Astrocyte (in vitro differentiated cells and primary cell): ENCODE data around the gene TNFRSF25. TPM values are rescaled to one million over a fixed set of nuclear protein-coding genes. Genes with fewer than 3 reads are reported as not detected.
A peak's percentile ranks its signal among the peaks of the same experiment; 100 is the strongest.

Source experiments
- DNase-seq: peaks from one replicate; pipeline ENCODE4 v3.0.0-alpha.2; 2010; ENCODE audit warnings: low read depth
- FAIRE-seq: peaks from 2 replicates; lab custom pipeline; 2011; peaks lifted over from hg19 to GRCh38; lab: Jason Lieb, UNC
- H2AFZ ChIP-seq: 2 replicates; pipeline ENCODE4 v1.6.0; 2012; ENCODE audit warnings: low read depth, low read length, inconsistent platforms
- H3K27ac ChIP-seq: 2 replicates; pipeline ENCODE4 v1.5.1; 2011; ENCODE audit warnings: low read depth, low read length, inconsistent platforms
- H3K27me3 ChIP-seq: 2 replicates; pipeline ENCODE4 v1.6.0; 2011; ENCODE audit warnings: low read length, inconsistent platforms; ENCODE audit not compliant: insufficient read depth
- H3K36me3 ChIP-seq: 2 replicates; pipeline ENCODE4 v1.5.1; 2011; ENCODE audit warnings: low read length, inconsistent platforms; ENCODE audit not compliant: insufficient read depth
- H3K4me1 ChIP-seq: 2 replicates; pipeline ENCODE4 v1.5.1; 2011; ENCODE audit warnings: low read length, inconsistent platforms; ENCODE audit not compliant: insufficient read depth
- H3K4me2 ChIP-seq: 2 replicates; pipeline ENCODE4 v1.6.0; 2012; ENCODE audit warnings: low read length, inconsistent platforms
- H3K4me3 ChIP-seq: 2 replicates; pipeline ENCODE4 v1.5.1; 2011; ENCODE audit warnings: low read depth, mild to moderate bottlenecking, low read length, inconsistent platforms; ENCODE audit not compliant: insufficient read depth
- H3K79me2 ChIP-seq: 2 replicates; pipeline ENCODE4 v1.6.0; 2012; ENCODE audit warnings: mild to moderate bottlenecking, low read length, inconsistent platforms; ENCODE audit not compliant: insufficient read depth
- H3K9ac ChIP-seq: 2 replicates; pipeline ENCODE4 v1.6.0; 2012; ENCODE audit warnings: mild to moderate bottlenecking, low read length, inconsistent platforms
- H3K9me3 ChIP-seq: 2 replicates; pipeline ENCODE4 v1.5.1; 2012; ENCODE audit warnings: low read depth, mild to moderate bottlenecking, low read length, inconsistent platforms; ENCODE audit not compliant: insufficient read depth
- H4K20me1 ChIP-seq: 2 replicates; pipeline ENCODE4 v1.6.0; 2012; ENCODE audit warnings: low read length, inconsistent platforms; ENCODE audit not compliant: insufficient read depth
- H3K27ac Mint-ChIP-seq: one replicate; pipeline ENCODE4 v1.8.0; 2021; ENCODE audit warnings: mild to moderate bottlenecking, mixed read lengths; ENCODE audit not compliant: unreplicated experiment
- H3K27me3 Mint-ChIP-seq: one replicate; pipeline ENCODE4 v1.8.0; 2021; ENCODE audit warnings: low read depth, mixed read lengths; ENCODE audit not compliant: unreplicated experiment
- H3K36me3 Mint-ChIP-seq: one replicate; pipeline ENCODE4 v1.8.0; 2021; ENCODE audit warnings: low read depth, mixed read lengths; ENCODE audit not compliant: unreplicated experiment
- H3K4me1 Mint-ChIP-seq: one replicate; pipeline ENCODE4 v1.8.0; 2021; ENCODE audit warnings: low read depth, mixed read lengths; ENCODE audit not compliant: unreplicated experiment
- H3K4me3 Mint-ChIP-seq: one replicate; pipeline ENCODE4 v1.8.0; 2021; ENCODE audit warnings: mild to moderate bottlenecking, moderate library complexity, mixed read lengths; ENCODE audit not compliant: unreplicated experiment
- H3K9me3 Mint-ChIP-seq: one replicate; pipeline ENCODE4 v1.8.0; 2021; ENCODE audit warnings: mild to moderate bottlenecking, mixed read lengths; ENCODE audit not compliant: unreplicated experiment
- EZH2 ChIP-seq: IDR thresholded peaks from 2 replicates; pipeline ENCODE4 v1.6.1; 2012; ENCODE audit warnings: mild to moderate bottlenecking, low read length, inconsistent platforms; ENCODE audit not compliant: insufficient read depth
- total RNA-seq: library from RNA; stranded (reverse); gene quantifications from 2 replicates; pipeline ENCODE4 v1.2.1, GENCODE V29; 2021
- TF ChIP-seq, protein P1 (sequence below): IDR thresholded peaks from 2 replicates; pipeline ENCODE4 v1.5.1; 2011; ENCODE audit warnings: low read depth, mild to moderate bottlenecking, inconsistent platforms, low read length, moderate library complexity; ENCODE audit not compliant: insufficient read depth

Gene TNFRSF25
- total RNA-seq, 1 donor from 2014 or later = 18.8 TPM

DNA sequence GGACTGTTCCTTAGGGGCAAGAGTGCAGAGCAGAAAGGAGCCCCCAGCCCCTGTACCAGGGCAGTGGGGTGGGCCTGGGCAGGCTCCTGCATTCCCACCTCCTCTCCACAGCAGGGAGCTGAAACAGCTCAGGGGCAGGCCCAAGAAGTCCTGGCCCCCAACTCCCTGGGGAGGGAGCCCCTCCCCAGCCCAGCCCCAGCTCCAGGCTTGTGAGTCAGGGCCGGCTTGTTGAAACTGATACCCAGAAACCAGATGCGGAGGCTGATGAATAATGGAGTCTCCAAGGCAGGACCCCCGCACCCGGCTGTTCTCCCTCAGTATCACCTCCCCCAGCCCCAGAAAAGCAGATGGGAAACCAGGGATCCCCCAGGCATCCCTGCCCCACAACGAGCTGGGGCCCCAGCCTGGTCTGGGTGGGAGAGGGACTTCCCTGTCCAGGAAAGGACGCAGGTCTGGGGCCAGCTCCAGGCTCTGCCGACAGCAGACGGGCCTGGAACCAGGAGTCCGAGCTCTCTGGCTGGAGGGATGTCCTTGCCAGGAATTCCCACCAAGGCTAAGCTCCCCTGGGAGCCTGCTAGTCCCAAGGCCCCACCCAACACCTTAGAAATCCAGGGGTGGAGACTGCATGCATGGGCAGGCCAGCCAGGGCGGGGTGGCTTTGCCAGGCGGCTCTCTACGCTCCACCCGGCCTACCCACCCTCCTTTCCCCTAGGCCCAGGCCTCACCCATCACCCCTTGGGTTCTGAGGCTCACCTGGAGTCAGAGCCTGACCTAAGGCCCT, 22.8 kb upstream of the TNFRSF25 start:
- peaks cover 43% of the 10 kb centered on the region for H3K4me1 ChIP-seq
- FAIRE-seq (no peak), DNase-seq (no peak)
- no peak overlapping the region for H3K27ac Mint-ChIP-seq
- peak overlapping the region; percentile 96 for H3K9ac ChIP-seq
- peaks cover 11% of the 10 kb centered on the region for H4K20me1 ChIP-seq
- TF ChIP-seq EZH2 = no peak
- TF ChIP-seq, protein P1, sequence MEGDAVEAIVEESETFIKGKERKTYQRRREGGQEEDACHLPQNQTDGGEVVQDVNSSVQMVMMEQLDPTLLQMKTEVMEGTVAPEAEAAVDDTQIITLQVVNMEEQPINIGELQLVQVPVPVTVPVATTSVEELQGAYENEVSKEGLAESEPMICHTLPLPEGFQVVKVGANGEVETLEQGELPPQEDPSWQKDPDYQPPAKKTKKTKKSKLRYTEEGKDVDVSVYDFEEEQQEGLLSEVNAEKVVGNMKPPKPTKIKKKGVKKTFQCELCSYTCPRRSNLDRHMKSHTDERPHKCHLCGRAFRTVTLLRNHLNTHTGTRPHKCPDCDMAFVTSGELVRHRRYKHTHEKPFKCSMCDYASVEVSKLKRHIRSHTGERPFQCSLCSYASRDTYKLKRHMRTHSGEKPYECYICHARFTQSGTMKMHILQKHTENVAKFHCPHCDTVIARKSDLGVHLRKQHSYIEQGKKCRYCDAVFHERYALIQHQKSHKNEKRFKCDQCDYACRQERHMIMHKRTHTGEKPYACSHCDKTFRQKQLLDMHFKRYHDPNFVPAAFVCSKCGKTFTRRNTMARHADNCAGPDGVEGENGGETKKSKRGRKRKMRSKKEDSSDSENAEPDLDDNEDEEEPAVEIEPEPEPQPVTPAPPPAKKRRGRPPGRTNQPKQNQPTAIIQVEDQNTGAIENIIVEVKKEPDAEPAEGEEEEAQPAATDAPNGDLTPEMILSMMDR = no peak
- H3K4me3 ChIP-seq = no peak overlapping the region
- H3K9me3 ChIP-seq = no peaks in the 10 kb centered on the region
- peak overlapping the region; percentile 100 for H3K4me2 ChIP-seq
- H3K36me3 Mint-ChIP-seq = peaks cover 2% of the 10 kb centered on the region
- peaks cover 65% of the 10 kb centered on the region for H3K79me2 ChIP-seq
- H3K36me3 ChIP-seq = no peaks in the 10 kb centered on the region
- H3K27me3 ChIP-seq = no peaks in the 10 kb centered on the region
- peaks cover 8% of the 10 kb centered on the region for H3K4me1 Mint-ChIP-seq
- no peaks in the 10 kb centered on the region for H3K9me3 Mint-ChIP-seq
- H2AFZ ChIP-seq = no peak overlapping the region
- H3K27me3 Mint-ChIP-seq = no peaks in the 10 kb centered on the region
- peak overlapping the region; percentile 37 for H3K27ac ChIP-seq
- H3K4me3 Mint-ChIP-seq = no peak overlapping the region

DNA sequence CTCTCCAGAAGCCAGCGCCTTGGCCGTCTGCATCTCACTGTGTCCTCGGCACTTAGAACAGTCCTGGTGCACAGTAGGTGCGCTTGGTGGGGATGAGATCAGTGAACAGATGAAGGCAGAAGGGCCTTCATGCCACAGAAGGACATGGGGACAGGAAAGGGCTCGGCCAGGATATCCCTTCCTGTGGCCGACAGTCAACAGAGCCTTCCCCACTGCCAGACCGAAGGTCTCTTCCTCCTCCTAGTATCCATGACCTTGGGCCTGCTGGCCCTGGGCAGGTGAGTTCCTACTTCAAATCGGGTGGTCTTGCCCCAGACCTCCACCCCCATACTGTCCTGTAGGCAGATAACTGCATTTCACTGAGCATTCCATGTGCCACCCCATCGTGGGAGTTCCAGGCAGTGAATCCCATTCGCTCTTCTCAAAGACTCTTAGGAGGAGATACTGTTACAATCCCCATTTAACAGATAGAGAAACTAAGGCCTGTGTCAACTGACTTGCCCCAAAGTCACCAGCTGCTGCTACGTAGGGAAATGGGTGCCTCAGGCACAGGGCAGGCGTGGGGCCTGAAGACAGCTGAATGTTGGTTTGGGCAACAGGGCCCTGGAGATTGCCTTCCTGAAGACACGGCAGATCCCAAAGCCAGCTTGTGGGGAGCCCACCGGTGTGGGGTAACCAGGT, 22.0 kb upstream of the TNFRSF25 start:
- Histone ChIP-seq H3K27me3 (no peaks in the 10 kb centered on the region), H2AFZ (no peak overlapping the region), H3K4me2 (peak overlapping the region; percentile 100), H3K9ac (no peak overlapping the region), H3K79me2 (peaks cover 73% of the 10 kb centered on the region), H4K20me1 (peaks cover 16% of the 10 kb centered on the region), H3K36me3 (no peaks in the 10 kb centered on the region), H3K4me3 (no peak overlapping the region), H3K9me3 (no peaks in the 10 kb centered on the region), H3K4me1 (peaks cover 43% of the 10 kb centered on the region), H3K27ac (no peak overlapping the region)
- FAIRE-seq = no peak
- Mint-ChIP-seq H3K36me3 (peaks cover 2% of the 10 kb centered on the region), H3K4me3 (peak overlapping the region; percentile 58), H3K27me3 (no peaks in the 10 kb centered on the region), H3K27ac (no peak overlapping the region), H3K4me1 (peaks cover 8% of the 10 kb centered on the region), H3K9me3 (no peaks in the 10 kb centered on the region)
- no peak for DNase-seq
- TF ChIP-seq EZH2 = no peak
- TF ChIP-seq, protein P1 = no peak
